Left hindlimb (tissue), 1 donor: ENCODE measurements around the gene RHOV.
A peak's percentile ranks its signal among the peaks of the same experiment; 100 is the strongest.

Experiments used
- DNase-seq: peaks from one replicate; pipeline ENCODE4 v3.0.0-alpha.2; 2018

The RHOV gene

DNA sequence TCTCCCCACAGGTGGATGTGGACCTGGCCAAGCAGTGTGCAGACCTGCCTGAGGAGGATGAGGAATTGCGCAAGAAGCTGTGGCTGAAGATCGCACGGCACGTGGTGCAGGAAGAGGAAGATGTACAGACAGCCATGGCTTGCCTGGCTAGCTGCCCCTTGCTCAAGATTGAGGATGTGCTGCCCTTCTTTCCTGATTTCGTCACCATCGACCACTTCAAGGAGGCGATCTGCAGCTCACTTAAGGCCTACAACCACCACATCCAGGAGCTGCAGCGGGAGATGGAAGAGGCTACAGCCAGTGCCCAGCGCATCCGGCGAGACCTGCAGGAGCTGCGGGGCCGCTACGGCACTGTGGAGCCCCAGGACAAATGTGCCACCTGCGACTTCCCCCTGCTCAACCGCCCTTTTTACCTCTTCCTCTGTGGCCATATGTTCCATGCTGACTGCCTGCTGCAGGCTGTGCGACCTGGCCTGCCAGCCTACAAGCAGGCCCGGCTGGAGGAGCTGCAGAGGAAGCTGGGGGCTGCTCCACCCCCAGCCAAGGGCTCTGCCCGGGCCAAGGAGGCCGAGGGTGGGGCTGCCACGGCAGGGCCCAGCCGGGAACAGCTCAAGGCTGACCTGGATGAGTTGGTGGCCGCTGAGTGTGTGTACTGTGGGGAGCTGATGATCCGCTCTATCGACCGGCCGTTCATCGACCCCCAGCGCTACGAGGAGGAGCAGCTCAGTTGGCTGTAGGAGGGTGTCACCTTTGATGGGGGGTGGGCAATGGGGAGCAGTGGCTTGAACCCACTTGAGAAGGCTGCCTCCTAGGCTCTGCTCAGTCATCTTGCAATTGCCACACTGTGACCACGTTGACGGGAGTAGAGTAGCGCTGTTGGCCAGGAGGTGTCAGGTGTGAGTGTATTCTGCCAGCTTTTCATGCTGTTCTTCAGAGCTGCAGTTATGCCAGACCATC, 28.8 kb upstream of the RHOV start:
- DNase-seq: no peak

DNA sequence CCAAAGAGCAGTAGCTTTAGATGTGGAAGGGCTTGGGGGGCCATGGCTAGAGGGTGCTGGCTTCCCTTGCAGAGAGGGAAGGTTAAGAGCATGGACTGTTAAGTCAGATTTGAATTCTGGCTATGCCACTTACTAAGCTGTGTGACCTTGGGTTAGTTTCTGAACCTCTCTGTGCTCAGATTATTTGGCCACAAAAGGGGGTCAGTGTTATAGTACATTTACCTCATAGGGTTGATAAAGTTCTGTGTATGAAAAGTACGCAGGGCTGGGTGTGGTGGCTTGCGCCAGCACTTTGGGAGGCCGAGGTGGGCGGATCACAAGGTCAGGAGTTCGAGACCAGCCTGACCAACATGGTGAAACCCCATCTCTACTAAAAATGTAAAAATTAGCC, 27.0 kb upstream of the RHOV start:
- no peak for DNase-seq

DNA sequence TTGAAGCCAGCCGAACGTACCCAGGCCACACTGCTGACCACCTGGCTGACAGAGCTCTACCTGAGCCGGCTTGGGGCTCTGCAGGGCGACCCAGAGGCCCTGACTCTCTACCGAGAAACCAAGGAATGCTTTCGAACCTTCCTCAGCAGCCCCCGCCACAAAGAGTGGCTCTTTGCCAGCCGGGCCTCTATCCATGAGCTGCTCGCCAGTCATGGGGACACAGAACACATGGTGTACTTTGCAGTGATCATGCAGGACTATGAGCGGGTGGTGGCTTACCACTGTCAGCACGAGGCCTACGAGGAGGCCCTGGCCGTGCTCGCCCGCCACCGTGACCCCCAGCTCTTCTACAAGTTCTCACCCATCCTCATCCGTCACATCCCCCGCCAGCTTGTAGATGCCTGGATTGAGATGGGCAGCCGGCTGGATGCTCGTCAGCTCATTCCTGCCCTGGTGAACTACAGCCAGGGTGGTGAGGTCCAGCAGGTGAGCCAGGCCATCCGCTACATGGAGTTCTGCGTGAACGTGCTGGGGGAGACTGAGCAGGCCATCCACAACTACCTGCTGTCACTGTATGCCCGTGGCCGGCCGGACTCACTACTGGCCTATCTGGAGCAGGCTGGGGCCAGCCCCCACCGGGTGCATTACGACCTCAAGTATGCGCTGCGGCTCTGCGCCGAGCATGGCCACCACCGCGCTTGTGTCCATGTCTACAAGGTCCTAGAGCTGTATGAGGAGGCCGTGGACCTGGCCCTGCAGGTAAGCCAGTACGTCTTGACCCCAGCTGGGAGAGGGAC, 26.4 kb upstream of the RHOV start:
- DNase-seq: no peak

DNA sequence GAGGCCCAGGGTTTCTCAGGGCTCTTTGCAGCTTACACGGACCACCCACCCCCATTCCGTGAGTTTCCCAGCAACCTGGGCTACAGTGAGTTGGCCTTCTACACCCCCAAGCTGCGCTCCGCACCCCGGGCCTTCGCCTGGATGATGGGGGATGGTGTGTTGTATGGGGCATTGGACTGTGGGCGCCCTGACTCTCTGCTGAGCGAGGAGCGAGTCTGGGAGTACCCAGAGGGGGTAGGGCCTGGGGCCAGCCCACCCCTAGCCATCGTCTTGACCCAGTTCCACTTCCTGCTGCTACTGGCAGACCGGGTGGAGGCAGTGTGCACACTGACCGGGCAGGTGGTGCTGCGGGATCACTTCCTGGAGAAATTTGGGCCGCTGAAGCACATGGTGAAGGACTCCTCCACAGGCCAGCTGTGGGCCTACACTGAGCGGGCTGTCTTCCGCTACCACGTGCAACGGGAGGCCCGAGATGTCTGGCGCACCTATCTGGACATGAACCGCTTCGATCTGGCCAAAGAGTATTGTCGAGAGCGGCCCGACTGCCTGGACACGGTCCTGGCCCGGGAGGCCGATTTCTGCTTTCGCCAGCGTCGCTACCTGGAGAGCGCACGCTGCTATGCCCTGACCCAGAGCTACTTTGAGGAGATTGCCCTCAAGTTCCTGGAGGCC, 25.6 kb upstream of the RHOV start:
- DNase-seq: no peak

DNA sequence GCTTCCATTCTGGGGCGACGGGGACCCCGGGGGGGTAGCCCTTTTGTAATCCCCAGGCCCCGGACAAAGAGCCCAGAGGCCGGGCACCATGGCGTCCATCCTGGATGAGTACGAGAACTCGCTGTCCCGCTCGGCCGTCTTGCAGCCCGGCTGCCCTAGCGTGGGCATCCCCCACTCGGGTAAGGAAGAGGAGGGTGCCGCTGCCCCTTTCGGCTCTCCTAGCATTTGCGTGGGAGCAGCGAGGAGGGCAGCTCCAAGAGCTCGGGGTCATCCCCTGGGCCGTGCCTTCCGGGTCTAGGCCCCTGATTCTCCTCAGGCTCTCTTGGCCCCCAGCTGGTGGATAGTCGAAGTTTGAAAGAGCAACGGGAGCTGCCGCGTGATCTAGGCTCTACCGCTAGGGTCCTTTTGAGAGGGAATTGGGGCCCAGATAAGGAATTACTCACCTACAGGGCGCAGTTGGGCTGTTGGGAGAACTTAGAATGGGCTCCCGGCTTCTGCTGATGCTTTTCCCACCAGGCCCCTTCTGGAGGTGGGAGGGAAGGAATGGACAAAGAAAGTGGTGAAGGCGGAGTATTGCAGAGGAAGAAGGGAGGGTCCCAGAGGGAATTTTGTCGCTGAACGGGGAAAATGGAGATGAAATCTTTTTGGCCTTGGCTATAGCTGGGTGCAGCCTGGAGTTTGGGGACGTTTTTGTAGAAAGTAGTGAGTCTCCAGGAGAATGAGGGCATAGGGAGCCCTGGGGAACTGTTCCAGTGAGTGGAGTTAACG, 20.8 kb upstream of the RHOV start:
- no peak for DNase-seq

DNA sequence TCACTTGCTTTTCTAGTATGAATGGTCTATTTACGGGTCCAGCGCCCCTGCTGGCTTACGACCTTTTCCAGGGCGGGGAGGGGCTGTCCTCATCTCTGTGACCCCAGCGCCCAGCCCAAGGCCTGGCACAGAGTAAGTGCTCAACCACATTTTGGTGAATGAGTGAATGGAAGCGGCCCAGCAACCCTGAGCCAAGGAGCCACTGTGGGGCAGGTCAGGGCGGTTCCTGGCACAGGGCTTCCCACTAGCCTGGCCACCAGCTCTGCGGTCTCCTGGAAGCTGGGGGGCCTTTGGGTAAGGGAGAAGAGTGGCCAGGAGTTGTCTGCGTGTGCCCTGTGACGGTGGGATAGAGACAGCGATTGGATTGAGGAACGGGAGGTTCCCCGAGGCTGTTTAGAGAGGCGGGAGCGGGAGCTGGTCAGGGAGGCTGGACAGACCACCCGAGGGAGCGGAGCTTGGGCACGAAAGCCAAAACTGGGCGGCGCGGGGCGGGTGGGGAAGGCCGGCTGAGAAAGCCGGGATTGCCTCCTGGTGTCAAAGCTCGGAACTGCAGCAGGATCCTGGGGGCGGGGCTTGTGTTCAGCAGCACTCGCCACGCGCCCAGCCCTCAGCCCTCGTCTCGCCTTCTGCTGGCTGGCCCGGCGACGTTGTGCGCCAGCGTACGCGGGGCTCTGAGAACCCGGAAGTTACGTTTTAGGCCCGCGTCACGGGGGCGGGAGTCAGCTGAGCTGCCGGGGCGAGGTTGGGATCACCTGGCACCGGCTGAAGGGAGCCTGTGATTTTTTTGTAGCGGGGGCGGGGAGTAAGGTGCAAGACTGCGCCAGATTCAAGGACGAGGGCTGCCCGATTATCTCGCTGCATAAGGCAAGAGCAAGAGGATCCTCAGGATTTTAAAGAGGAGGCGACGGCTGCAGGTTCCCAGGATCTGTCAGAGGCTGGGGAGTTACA, 20.0 kb upstream of the RHOV start, which contains the start of gene VPS18:
Gene VPS18 (plus strand): TSS at position 718 of the 948 bp plus-strand sequence. CDS start 319 bp downstream, outside the sequence.
- peak; percentile 98 for DNase-seq

DNA sequence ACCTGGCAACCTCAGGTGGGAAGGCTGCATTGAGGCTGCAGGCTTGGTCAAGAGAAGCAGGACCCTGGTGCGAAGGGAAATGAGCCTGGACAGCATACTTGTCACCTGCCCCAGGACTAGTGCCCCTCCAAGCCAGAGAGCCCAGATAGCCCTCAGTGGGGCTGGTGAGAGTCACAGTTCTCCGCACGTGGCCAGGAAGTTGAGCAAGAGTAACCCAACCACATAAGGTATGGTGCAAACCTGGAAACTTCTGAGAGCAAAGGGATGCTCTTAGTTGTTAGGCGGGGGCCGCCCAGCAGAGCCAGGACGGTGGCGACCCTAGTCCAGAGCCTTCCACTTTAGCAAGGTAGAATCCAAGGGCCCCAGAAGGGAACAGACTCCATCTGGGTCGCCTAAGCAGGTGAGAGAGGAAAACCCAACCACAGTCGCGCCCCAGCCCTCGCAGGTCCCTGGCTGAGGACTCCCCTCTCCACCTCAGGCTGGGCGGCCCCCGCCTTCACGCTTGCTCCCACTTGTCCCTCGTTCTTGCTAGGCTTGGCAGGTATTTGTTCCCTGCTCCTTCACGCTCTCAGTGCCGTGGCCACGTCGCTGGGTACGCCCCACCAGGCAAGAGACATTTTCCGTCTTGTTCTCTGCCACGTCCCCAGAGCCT, 19.1 kb upstream of the RHOV start:
- no peak for DNase-seq

DNA sequence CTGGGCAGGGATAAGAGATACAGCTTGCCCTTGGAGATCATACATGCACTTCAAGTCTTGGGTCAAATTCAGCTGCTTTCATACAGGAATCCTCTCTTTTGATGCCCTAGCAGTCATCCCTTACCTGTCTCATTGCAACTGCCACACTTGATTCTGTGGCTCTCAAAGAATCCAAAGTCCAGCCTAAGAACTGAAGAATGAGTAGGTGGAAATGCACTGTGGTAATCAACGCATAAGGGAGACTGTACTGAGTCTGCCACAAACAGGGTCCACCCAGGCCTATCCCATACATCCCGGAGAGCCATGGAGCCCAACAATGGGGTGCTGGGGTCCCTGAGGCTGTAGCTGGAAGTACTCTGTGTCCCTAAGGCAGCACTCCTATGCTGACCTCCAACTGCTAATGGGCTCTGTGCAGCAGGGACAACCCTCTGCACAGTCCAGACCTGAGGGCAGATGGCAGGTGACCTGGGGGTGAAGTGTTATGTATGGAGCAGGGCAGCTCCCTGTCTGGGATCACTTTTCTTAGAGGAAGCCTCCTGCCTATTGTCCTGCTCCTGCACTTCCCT, 18.5 kb upstream of the RHOV start:
- DNase-seq: no peak

DNA sequence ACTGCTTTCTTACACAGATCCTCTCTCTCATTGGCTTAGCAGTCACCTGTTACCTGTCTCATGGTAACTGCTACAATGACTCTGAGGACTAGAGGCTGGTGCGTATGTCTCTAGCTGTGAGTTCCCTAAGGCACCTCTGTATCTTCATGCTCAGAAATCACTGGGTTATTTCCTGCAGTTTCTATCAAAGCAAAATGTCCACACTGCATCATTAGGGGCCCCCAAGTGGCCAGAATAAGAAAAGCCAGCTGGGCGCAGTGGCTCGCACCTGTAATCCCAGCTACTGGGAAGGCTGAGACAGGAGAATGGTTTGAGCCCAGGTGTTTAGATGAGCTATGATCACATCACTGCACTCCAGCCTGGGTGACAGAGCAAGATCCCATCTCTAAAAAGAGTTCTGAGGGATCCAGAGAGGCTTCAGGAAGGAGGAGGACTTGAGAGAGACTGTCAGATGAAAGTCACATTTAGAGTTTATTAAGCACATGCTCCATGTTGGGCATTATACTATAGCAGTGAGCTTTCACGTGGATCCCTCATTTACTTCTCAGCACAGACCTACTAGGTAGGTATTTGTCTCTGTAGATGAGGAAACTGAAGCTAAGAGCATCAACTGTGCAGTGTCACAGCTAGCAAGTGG, 17.9 kb upstream of the RHOV start:
- DNase-seq: no peak

DNA sequence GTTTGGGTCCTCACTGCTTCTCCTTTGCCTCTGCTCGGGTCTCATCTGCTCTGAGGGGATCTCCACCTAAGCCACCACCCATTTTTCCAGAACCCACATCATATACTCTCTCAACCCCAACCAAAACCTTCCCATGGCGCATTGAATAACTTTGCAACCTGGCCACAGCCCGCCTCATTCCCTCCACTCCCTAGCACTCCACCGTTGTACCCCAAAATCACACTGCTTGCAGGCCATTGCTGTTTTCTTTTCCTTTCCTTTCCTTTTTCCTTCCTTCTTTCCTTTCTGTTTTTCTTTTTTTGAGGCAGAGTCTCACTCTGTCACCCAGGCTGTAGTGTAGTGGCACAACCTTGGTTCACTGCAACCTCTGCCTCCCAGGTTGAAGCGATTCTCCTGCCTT, 17.1 kb upstream of the RHOV start:
- no peak for DNase-seq

DNA sequence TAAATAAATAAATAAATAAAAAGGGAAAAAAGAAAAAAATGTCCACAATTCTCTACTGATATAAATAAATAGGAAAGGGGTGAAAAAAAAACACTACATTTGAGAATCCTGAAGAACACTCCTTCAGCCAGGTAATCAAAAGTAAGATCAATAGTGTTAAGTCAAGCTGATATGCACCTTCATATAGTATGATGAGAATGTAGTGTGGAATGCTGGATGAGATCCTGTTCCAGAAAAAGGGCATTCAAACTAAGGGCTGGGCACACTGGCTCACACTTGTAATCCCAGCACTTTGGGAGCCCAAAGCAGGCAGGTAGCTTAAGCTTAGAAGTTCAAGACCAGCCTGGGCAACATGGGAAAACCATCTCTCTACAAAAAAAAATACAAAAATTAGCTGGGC, 15.1 kb upstream of the RHOV start:
- DNase-seq: no peak

DNA sequence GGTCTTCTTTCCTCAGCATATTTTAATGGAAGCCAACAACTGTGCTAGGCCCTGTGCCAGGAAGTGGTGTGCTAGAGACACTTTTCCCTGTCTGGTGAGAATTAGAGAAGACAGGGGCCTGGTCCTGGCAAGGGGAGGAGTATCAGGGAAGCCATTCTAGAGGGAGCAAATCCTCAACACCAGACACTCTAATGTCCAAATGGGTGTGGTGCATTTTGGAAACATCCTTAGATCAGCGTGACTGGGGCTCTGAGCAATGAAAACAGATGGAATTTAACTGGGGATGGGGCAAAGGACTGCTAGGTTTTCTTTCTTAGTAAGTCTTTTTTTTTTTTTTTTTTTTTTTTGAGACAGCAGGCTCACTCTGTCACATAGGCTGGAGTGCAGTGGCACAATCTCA, 12.6 kb upstream of the RHOV start:
- DNase-seq: no peak

DNA sequence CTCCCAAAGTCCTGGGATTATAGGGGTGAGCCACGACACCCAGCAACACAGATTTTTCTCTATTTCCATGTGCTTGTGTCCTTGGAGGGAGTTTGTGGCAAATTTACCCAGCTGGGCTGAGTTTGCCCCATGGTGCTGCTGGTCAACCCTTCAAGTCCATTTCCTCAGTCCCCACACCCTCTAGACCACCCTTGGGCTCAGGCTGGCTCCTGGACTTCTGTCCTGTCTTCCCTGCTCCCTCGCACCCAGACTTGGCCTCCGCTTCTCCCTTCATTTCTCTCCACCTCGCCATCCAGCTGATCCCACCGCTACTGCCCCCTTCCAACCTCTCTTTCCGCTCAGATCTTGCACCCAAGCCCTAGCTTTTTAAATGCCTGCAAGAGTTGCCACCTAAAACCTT, 7.3 kb upstream of the RHOV start:
- DNase-seq: no peak

DNA sequence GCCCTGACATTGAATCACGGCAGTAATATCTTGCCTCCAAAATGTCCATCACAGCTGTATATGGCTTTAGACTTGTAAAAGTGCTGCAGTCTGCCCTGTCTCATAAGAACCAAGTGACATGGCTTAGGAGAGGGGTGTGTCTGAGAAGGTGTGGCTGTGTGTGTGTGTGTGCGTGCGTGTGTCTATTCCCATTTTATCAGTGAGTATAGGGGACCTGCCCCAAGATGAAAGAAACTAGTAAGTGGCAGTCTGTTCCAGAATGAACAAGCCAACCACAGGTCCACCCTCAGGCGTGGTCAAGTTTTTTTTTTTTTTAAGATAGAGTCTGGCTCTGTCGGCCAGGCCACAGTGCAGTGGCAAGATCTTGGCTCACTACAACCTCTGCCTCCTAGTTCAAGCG, 5.6 kb upstream of the RHOV start:
- no peak for DNase-seq

DNA sequence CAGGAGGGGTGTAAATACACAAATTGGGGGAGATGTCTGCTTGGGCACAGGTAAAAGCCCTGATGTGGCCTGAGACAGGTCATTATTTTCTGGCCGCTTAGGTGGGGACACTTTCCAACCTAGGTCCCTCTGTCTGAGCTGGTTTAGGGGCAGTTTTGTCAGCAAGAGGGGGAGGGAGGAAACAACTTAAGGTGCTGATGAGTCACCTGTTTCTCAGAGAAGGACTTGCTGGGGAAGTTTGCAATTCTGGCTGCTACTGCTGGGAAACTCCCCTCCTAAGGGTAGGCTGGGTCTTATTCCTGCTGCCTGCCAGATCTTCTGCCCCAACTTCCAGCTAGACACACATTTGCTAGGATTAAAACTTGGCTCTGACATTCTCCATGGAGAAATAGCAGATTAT, 4.8 kb upstream of the RHOV start:
- no peak for DNase-seq

DNA sequence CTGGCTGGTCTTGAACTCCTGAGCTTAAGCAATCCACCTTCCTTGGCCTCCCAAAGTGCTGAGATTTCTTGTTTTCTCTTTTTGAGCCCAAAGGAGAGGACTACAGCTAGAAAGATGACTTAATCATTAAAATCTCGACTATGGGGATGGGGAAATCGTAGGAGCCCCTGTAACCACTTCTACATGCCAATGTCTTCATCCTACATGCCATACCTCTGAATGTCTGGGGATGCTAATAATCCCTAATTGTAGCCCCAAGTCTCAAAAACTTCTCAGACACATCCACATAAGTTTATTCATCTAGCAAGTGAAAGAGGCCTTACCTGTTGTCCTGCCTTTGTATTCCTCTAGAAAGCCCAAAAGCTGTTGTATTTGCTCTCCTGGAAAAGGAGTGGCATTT, 3.7 kb upstream of the RHOV start:
- no peak for DNase-seq

DNA sequence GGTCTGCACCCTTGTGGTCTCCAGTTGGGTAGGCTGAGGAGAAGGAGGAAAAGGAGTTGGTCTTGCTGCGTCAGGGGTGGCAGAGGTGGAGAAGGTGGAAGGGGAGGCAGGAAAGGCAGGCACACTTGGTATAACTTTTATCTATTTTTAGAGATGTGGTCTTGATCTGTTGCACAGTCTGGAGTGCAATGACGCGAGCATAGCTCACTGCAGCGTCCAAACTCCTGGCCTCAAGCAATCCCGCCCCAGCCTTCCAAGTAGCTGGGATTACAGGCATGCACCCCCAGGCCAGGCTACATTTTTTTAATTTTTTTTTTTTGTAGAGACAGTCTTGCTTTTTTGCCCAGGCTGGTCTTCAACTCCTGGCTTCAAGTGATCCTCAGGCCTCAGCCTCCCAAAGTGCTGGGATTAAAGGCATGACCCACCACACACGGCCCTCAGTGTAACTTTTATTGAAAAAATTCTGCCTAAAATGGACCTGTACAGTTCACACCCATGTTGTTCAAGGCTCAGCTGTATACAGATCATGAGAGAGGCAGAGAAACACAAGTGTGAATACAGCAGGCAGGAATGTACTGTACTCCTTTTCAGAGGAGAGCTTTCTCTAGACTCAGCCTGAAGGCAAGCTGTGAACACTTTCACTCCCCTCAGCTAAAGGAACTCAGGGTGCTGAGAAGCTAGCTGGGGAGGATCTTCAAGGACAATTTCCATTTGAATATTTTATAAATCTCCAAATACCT, 2.1 kb upstream of the RHOV start:
- no peak for DNase-seq

DNA sequence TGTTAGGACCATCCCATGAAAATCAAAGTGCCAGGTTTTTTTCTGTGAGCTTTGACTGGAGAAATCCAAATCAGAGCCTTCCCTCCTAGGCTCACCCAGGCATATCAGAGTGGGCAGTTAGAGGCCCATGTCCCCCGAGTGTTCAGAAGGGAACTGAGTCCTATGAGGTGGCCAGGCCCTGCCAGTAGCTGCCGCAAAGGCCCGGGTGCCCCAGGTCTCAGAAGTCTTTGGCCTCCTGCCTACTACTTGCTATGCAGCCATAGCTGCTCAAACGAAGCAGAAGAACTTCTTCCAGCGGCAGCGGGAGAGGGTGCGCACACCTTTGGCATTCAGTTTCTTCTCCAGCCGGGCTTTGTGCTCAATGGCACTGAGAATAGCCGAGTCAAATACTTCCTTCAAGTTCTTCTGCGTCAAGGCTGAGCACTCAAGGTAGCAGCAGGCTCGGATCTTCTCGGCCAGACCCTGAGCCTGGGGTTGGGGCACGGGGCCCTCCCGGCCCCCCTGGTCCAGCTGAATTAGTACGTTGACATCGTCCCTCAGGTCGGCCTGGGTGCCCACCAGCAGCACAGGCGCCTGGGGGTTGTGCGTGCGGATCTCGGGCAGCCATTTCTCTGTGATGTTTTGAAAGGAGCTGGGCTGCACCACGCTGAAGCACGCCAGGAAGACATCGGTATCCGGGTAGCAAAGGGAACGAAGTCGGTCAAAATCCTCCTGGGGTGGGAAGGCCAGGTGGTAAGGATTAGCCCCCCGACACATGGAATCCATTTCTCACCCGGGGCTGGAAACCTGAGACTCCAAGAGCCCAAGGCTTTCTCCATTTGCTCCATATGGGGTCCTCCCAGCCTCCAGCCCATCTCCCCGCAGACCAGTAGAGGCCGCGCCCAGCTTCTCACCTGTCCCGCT, 992 bp downstream of the RHOV start:
- DNase-seq: no peak
